Lower leg skin (tissue), 3 donors: ENCODE measurements around the gene TNFRSF19.

ENCODE experiments used
- POLR2A ChIP-seq, 2 donors: fragments of 450-650 bp; IDR thresholded peaks; one replicate each; pipeline ENCODE4 v1.6.1; 2016 to 2017; ENCODE audit warnings: antibody characterized with exemption in 2 of 2, mild to moderate bottlenecking in 1 of 2, moderate library complexity in 1 of 2
- TF ChIP-seq, protein P1 (sequence below), 3 donors: fragments of 450-650 bp; IDR thresholded peaks; one replicate each; pipeline ENCODE4 v1.5.1; 2016; ENCODE audit warnings: antibody characterized with exemption in 3 of 3, mild to moderate bottlenecking in 3 of 3, moderate library complexity in 2 of 3

- TF ChIP-seq, protein P1, sequence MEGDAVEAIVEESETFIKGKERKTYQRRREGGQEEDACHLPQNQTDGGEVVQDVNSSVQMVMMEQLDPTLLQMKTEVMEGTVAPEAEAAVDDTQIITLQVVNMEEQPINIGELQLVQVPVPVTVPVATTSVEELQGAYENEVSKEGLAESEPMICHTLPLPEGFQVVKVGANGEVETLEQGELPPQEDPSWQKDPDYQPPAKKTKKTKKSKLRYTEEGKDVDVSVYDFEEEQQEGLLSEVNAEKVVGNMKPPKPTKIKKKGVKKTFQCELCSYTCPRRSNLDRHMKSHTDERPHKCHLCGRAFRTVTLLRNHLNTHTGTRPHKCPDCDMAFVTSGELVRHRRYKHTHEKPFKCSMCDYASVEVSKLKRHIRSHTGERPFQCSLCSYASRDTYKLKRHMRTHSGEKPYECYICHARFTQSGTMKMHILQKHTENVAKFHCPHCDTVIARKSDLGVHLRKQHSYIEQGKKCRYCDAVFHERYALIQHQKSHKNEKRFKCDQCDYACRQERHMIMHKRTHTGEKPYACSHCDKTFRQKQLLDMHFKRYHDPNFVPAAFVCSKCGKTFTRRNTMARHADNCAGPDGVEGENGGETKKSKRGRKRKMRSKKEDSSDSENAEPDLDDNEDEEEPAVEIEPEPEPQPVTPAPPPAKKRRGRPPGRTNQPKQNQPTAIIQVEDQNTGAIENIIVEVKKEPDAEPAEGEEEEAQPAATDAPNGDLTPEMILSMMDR (IDR thresholded peaks at IDR 0.05) = no peak
- no peak for TF ChIP-seq POLR2A (IDR thresholded peaks at IDR 0.05)
Observed at GRCh38 chr13:23656637-23657371, 86.6 kb downstream of the TNFRSF19 start.
